ENCODE data around the gene PPARD.

- TF ChIP-seq CTCF (conservative IDR thresholded peaks at IDR 0.05 in 1 of 2, IDR thresholded peaks at IDR 0.05 in 1 of 2; ENCODE audit: low read depth in 1 of 2, low read length in 2 of 2) (no peak), EZH2 (IDR thresholded peaks at IDR 0.05; ENCODE audit: low read length, missing control alignments) (no peak)
These were observed 25.9 kb downstream of the PPARD start for GRCh38 chr6:35368038-35368887.
